NCI-H2081 treated with DMSO at 0.1 percent for 48 hours (cell line): Measurements from ENCODE around the gene ATM.

ENCODE experiments used
- DNase-seq: peaks from one replicate; lab custom pipeline; 2025; lab: John Stamatoyannopoulos, UW

The ATM gene

GRCh38 chr11:108222574-108223347 is at the start of gene ATM, which contains the start of gene NPAT:
Gene ATM, plus strand, starts transcription at chr11:108223067. Its CDS starts 4,558 bp downstream, at chr11:108227625.
Gene NPAT, minus strand, starts transcription at chr11:108222638. Its CDS starts 102 bp downstream, at chr11:108222536.
- peak; percentile 97 for DNase-seq

- no peak for DNase-seq
Measured at GRCh38 chr11:108177570-108177969, 45.3 kb upstream of the ATM start.

GRCh38 chr11:108193725-108194124 is 29.1 kb upstream of the ATM start:
- DNase-seq = no peak

- no peak for DNase-seq
Measured at GRCh38 chr11:108196901-108197300, 26.0 kb upstream of the ATM start.

- no peak for DNase-seq
Measured at GRCh38 chr11:108197351-108197750, 25.5 kb upstream of the ATM start.

- no peak for DNase-seq
Measured at GRCh38 chr11:108198833-108199232, 24.0 kb upstream of the ATM start.

GRCh38 chr11:108199446-108200321 is 23.2 kb upstream of the ATM start:
- no peak for DNase-seq

GRCh38 chr11:108203075-108203474 is 19.8 kb upstream of the ATM start:
- DNase-seq = no peak

- no peak for DNase-seq
Measured at GRCh38 chr11:108204376-108204775, 18.5 kb upstream of the ATM start.

GRCh38 chr11:108204929-108205499 is 17.9 kb upstream of the ATM start:
- no peak for DNase-seq

GRCh38 chr11:108206171-108206570 is 16.7 kb upstream of the ATM start:
- DNase-seq = no peak

GRCh38 chr11:108206969-108207682 is 15.7 kb upstream of the ATM start:
- DNase-seq = no peak

GRCh38 chr11:108207683-108208060 is 15.2 kb upstream of the ATM start:
- DNase-seq = no peak

- DNase-seq = no peak
Measured at GRCh38 chr11:108210441-108210840, 12.4 kb upstream of the ATM start.

- DNase-seq = no peak
Measured at GRCh38 chr11:108213784-108214183, 9.1 kb upstream of the ATM start.

- no peak for DNase-seq
Measured at GRCh38 chr11:108216988-108217387, 5.9 kb upstream of the ATM start.

GRCh38 chr11:108218455-108218854 is 4.4 kb upstream of the ATM start:
- DNase-seq = no peak

GRCh38 chr11:108218912-108219783 is 3.7 kb upstream of the ATM start:
- no peak for DNase-seq

GRCh38 chr11:108220721-108221336 is 2.0 kb upstream of the ATM start:
- no peak for DNase-seq

- DNase-seq = no peak
Measured at GRCh38 chr11:108221371-108221770, 1.5 kb upstream of the ATM start.
